Epithelial cell of esophagus (primary cell): ENCODE measurements around the gene CIRBP.

Source experiments
- DNase-seq: peaks from one replicate; pipeline ENCODE4 v3.0.0; 2010; ENCODE audit warnings: low read depth
- H3K4me3 ChIP-seq: 2 replicates; pipeline ENCODE4 v1.5.1; 2011; ENCODE audit warnings: mild to moderate bottlenecking, low read length, control low read depth
- CTCF ChIP-seq: IDR thresholded peaks from 2 replicates; pipeline ENCODE4 v1.5.1; 2011; ENCODE audit warnings: low read depth, mild to moderate bottlenecking, low read length, control low read depth, inconsistent platforms; ENCODE audit not compliant: insufficient read depth; ENCODE audit errors: missing control alignments

CIRBP gene

DNA sequence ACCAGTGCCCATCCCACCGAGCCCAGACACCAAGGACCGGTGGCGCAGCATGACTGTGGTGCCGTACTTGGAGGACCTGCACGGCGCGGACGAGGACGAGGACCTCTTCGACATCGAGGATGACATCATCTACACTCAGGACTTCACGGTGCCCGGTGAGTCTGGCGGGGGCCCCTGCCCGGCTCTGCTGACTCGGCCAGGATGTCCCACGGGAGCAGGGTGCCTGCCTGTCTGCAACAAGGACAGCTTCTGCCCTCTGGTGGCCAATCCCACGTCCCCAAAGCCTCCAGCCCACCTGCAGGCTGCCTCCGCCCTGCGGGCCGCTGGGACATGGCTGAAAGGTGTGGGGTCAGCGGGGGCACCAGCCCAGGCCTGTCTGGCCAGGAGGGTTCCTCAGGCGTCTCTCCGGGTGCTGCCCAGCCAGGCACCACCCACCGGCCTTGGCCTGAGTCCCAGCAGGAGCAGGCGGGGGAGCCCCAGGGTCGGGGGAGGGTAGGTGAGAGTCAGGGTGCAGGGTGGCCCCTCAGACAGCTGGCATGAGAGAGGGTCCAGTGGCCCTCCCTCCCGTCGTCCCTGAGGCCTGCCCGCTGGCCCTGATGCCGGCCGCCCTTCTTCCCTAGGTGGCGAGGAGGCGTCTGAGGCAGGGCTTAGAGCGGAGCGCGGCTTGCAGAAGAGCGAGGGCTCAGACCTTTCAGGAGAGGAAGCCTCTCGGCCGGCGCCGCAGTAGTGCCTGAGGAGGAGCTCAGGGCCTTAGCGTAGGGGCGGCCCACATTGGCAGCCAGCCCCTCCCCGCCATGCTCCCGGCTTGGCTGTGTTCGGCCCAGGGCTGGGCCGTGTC lies 45.9 kb upstream of the CIRBP start:
- DNase-seq: peak; percentile 56
- no peak overlapping the region for H3K4me3 ChIP-seq
- peak; percentile 48 for TF ChIP-seq CTCF

GRCh38 chr19:1224047-1224825 lies 44.9 kb upstream of the CIRBP start:
- TF ChIP-seq CTCF: no peak
- no peak for DNase-seq
- no peak overlapping the region for H3K4me3 ChIP-seq

- DNase-seq: no peak
- no peak overlapping the region for H3K4me3 ChIP-seq
- no peak for TF ChIP-seq CTCF
These were observed 44.3 kb upstream of the CIRBP start for GRCh38 chr19:1224847-1225246.

DNA sequence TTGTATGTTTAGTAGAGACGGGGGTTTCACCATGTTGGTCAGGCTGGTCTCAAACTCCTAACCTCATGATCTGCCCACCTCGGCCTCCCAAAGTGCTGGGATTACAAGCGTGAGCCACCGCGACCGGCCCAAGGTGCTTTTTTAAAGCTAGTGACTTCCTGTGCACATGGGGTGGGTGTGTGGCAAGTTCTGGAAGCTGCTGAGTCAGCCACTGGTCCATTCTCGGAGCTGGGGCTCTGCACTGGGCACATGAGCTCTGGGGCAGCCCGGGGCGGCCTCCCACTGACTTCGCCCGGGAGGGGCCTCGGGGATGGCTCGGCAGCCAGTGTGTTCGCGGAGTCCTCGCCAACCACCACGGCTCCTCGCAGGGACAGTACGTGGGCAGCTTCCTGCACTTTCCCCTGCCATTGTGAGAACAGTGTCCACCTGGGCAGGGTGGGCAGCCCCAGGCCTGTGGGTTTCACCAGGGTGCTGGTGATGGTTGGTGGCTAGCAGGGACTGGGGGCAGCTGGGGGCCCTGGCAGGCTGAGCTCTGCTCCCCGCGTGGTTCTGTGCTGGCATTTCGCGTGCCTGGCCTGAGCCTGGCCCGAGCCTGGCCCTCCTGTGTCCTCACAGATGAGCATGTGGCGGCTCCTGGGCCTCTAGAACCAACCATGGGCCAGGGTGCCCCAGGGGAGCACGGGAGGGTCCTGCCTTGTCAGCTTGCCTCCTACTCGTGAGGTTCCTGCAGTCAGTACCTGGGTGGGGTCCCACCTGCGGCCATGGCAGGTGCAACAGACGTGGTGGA lies 43.5 kb upstream of the CIRBP start:
- no peak for TF ChIP-seq CTCF
- no peak for DNase-seq
- no peak overlapping the region for H3K4me3 ChIP-seq

- DNase-seq: no peak
- no peak for TF ChIP-seq CTCF
- H3K4me3 ChIP-seq: no peak overlapping the region
These were observed 43.0 kb upstream of the CIRBP start for GRCh38 chr19:1226227-1226518.

- no peak overlapping the region for H3K4me3 ChIP-seq
- no peak for DNase-seq
- no peak for TF ChIP-seq CTCF
These were observed 42.4 kb upstream of the CIRBP start for GRCh38 chr19:1226522-1227303.
